HG03039 (cell line): Measurements from ENCODE around the gene MAPRE3.

ENCODE experiments used
- ATAC-seq: cut with Tn5 transposase; IDR thresholded peaks from one replicate; pipeline ENCODE4 v1.9.1; 2021; ENCODE audit warnings: mild to moderate bottlenecking, moderate library complexity; ENCODE audit not compliant: unreplicated experiment

MAPRE3 gene

GRCh38 chr2:27038631-27039339, 68.3 kb downstream of the MAPRE3 start:
- no peak for ATAC-seq

- no peak for ATAC-seq
Observed at GRCh38 chr2:27039426-27039825, 69.0 kb downstream of the MAPRE3 start.

GRCh38 chr2:27039871-27040270, 69.4 kb downstream of the MAPRE3 start:
- ATAC-seq, result no peak

GRCh38 chr2:27040282-27040681, 69.8 kb downstream of the MAPRE3 start:
- ATAC-seq, result no peak

- no peak for ATAC-seq
Observed at GRCh38 chr2:27041752-27042151, 71.3 kb downstream of the MAPRE3 start.

GRCh38 chr2:27042159-27042661, 71.8 kb downstream of the MAPRE3 start:
- no peak for ATAC-seq

GRCh38 chr2:27042985-27043634, 72.7 kb downstream of the MAPRE3 start:
- no peak for ATAC-seq

GRCh38 chr2:27049422-27050280, 79.2 kb downstream of the MAPRE3 start:
- ATAC-seq, result peak; percentile 14

GRCh38 chr2:27050281-27050995, 80.0 kb downstream of the MAPRE3 start:
- peak; percentile 40 for ATAC-seq

GRCh38 chr2:27050996-27051901, 80.8 kb downstream of the MAPRE3 start, which contains the start of gene AGBL5:
AGBL5 (plus strand) TSS chr2:27051668; CDS start chr2:27052959, 1,291 bp downstream.
- peak; percentile 59 for ATAC-seq

- peak; percentile 1 for ATAC-seq
Observed at GRCh38 chr2:27051902-27052645, 81.6 kb downstream of the MAPRE3 start.

- ATAC-seq, result no peak
Observed at GRCh38 chr2:27053321-27053720, 82.9 kb downstream of the MAPRE3 start.

GRCh38 chr2:27053776-27054175, 83.3 kb downstream of the MAPRE3 start:
- no peak for ATAC-seq

- ATAC-seq, result no peak
Observed at GRCh38 chr2:27054721-27055120, 84.3 kb downstream of the MAPRE3 start.

- no peak for ATAC-seq
Observed at GRCh38 chr2:27057184-27057583, 86.7 kb downstream of the MAPRE3 start.

- ATAC-seq, result no peak
Observed at GRCh38 chr2:27058210-27058609, 87.8 kb downstream of the MAPRE3 start.

- ATAC-seq, result no peak
Observed at GRCh38 chr2:27059141-27059820, 88.8 kb downstream of the MAPRE3 start.

- no peak for ATAC-seq
Observed at GRCh38 chr2:27060323-27060722, 89.9 kb downstream of the MAPRE3 start.
